ENCODE measurements around the gene SYPL1.

DNA sequence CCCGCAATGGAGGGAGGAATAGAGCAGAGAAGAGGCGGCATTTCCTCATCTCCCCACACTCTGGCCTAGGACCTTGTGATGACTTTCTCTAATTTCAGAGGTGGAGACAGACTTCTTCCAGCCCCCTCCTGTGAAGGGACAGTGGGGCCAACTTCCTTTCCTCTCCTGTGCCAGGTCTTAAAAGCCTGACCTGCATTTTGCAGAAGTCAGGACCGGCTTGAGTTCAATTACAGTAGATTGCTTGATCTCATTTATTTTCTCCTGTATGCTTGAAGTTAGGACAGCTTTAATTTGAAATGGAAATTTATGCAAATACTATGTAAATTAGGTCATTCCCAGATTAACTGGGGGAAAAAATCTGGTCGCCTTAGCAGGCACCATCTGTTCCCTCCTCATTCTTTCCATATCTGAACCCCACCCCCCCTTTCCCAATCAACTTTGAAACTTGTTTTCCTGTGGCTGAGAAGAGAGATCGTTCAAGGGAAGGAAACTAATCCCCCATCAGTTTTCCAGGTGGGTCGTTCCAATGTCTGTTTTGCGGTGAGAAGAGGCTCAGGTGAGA, 57.1 kb downstream of the SYPL1 start:
- TF ChIP-seq, protein P1, sequence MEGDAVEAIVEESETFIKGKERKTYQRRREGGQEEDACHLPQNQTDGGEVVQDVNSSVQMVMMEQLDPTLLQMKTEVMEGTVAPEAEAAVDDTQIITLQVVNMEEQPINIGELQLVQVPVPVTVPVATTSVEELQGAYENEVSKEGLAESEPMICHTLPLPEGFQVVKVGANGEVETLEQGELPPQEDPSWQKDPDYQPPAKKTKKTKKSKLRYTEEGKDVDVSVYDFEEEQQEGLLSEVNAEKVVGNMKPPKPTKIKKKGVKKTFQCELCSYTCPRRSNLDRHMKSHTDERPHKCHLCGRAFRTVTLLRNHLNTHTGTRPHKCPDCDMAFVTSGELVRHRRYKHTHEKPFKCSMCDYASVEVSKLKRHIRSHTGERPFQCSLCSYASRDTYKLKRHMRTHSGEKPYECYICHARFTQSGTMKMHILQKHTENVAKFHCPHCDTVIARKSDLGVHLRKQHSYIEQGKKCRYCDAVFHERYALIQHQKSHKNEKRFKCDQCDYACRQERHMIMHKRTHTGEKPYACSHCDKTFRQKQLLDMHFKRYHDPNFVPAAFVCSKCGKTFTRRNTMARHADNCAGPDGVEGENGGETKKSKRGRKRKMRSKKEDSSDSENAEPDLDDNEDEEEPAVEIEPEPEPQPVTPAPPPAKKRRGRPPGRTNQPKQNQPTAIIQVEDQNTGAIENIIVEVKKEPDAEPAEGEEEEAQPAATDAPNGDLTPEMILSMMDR (IDR thresholded peaks at IDR 0.05; ENCODE audit: poor library complexity), result no peak
- TF ChIP-seq EZH2phosphoT487 (IDR thresholded peaks at IDR 0.05; ENCODE audit: low read depth, severe bottlenecking, unreplicated experiment), result no peak
- TF ChIP-seq EZH2 (IDR thresholded peaks at IDR 0.05; ENCODE audit: borderline replicate concordance), result no peak

Measured in hepatocyte (in vitro differentiated cells).